Epithelial cell of esophagus (primary cell): ENCODE measurements around the gene HOXD13.

Experiments used
- DNase-seq: peaks from one replicate; pipeline ENCODE4 v3.0.0; 2010; ENCODE audit warnings: low read depth
- H3K4me3 ChIP-seq: 2 replicates; pipeline ENCODE4 v1.5.1; 2011; ENCODE audit warnings: mild to moderate bottlenecking, low read length, control low read depth
- TF ChIP-seq, protein P1 (sequence below): IDR thresholded peaks from 2 replicates; pipeline ENCODE4 v1.5.1; 2011; ENCODE audit warnings: low read depth, mild to moderate bottlenecking, low read length, control low read depth, inconsistent platforms; ENCODE audit not compliant: insufficient read depth; ENCODE audit errors: missing control alignments

Gene HOXD13

DNA sequence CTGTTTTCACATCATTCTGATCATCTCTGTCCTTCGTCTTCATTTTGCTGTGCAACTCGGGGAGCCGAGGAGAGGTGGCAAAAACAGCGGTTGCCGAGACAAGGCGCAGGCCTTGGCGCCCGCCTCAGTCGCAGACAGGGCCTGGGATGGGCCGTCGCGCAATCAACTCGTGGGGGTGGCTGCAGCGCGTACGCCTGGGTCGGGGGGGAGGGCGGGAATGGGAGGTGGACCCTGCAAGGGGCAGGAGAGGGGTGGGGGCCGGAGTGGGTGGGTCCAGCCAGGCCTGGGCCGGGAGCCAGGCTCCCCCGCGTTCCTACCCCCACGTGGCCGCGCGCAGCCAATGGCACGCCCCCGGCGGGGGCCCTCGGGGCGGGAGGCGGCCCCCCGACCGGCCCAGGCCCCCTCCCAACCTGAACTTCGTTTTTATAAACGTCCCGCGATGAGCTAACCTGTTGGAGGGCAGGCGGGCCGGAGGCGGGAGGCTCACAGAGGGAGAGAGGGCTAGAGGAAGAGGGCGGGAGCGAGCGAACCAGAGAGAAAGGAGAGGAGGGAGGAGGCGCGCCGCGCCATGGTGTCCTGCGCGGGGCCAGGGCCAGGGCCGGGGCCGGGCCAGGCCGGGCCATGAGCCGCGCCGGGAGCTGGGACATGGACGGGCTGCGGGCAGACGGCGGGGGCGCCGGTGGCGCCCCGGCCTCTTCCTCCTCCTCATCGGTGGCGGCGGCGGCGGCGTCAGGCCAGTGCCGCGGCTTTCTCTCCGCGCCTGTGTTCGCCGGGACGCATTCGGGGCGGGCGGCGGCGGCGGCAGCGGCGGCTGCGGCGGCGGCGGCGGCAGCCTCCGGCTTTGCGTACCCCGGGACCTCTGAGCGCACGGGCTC is at the start of gene HOXD13:
Gene HOXD13, plus strand, starts transcription at position 452 of the 875 bp plus-strand sequence. Its CDS starts 170 bp downstream, at position 622.
- no peak for DNase-seq
- TF ChIP-seq, protein P1, sequence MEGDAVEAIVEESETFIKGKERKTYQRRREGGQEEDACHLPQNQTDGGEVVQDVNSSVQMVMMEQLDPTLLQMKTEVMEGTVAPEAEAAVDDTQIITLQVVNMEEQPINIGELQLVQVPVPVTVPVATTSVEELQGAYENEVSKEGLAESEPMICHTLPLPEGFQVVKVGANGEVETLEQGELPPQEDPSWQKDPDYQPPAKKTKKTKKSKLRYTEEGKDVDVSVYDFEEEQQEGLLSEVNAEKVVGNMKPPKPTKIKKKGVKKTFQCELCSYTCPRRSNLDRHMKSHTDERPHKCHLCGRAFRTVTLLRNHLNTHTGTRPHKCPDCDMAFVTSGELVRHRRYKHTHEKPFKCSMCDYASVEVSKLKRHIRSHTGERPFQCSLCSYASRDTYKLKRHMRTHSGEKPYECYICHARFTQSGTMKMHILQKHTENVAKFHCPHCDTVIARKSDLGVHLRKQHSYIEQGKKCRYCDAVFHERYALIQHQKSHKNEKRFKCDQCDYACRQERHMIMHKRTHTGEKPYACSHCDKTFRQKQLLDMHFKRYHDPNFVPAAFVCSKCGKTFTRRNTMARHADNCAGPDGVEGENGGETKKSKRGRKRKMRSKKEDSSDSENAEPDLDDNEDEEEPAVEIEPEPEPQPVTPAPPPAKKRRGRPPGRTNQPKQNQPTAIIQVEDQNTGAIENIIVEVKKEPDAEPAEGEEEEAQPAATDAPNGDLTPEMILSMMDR, result no peak
- H3K4me3 ChIP-seq, result no peak within 1 kb of the TSS

GRCh38 chr2:176056406-176056805 is 36.1 kb upstream of the HOXD13 start:
- no peak overlapping the region for H3K4me3 ChIP-seq
- TF ChIP-seq, protein P1, result no peak
- DNase-seq, result no peak

GRCh38 chr2:176063958-176064357 is 28.6 kb upstream of the HOXD13 start:
- no peak for DNase-seq

GRCh38 chr2:176066645-176067588 is 25.6 kb upstream of the HOXD13 start:
- no peak overlapping the region for H3K4me3 ChIP-seq

More at GRCh38 chr2:176063958-176064357, 28.6 kb upstream of the HOXD13 start:
- TF ChIP-seq, protein P1, result no peak
- H3K4me3 ChIP-seq, result no peak overlapping the region

GRCh38 chr2:176067589-176068418 is 24.7 kb upstream of the HOXD13 start:
- H3K4me3 ChIP-seq, result no peak overlapping the region
- TF ChIP-seq, protein P1, result no peak
- no peak for DNase-seq

More at GRCh38 chr2:176066645-176067588, 25.6 kb upstream of the HOXD13 start:
- TF ChIP-seq, protein P1, result no peak
- DNase-seq, result no peak

- DNase-seq, result no peak
- TF ChIP-seq, protein P1, result no peak
Observed at GRCh38 chr2:176068419-176068832, 24.1 kb upstream of the HOXD13 start.

More at GRCh38 chr2:176068419-176068832, 24.1 kb upstream of the HOXD13 start:
- H3K4me3 ChIP-seq, result no peak overlapping the region
